HTERT RPE-1 (cell line): ENCODE results near the gene IRF1.
"Not testable (repeated sequence)": the region's sequence is repeated elsewhere in the genome, so short reads cannot be mapped to it uniquely, and the experiment has no call there.

Source experiments
- in situ Hi-C: fragments of 300-500 bp; cut with MboI; formaldehyde crosslinking; loops from 4 replicates; pipeline ENCODE4 v1.14.3; 2020; ENCODE audit warnings: low sequenced_read_pairs

Gene IRF1, protein sequence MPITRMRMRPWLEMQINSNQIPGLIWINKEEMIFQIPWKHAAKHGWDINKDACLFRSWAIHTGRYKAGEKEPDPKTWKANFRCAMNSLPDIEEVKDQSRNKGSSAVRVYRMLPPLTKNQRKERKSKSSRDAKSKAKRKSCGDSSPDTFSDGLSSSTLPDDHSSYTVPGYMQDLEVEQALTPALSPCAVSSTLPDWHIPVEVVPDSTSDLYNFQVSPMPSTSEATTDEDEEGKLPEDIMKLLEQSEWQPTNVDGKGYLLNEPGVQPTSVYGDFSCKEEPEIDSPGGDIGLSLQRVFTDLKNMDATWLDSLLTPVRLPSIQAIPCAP

DNA sequence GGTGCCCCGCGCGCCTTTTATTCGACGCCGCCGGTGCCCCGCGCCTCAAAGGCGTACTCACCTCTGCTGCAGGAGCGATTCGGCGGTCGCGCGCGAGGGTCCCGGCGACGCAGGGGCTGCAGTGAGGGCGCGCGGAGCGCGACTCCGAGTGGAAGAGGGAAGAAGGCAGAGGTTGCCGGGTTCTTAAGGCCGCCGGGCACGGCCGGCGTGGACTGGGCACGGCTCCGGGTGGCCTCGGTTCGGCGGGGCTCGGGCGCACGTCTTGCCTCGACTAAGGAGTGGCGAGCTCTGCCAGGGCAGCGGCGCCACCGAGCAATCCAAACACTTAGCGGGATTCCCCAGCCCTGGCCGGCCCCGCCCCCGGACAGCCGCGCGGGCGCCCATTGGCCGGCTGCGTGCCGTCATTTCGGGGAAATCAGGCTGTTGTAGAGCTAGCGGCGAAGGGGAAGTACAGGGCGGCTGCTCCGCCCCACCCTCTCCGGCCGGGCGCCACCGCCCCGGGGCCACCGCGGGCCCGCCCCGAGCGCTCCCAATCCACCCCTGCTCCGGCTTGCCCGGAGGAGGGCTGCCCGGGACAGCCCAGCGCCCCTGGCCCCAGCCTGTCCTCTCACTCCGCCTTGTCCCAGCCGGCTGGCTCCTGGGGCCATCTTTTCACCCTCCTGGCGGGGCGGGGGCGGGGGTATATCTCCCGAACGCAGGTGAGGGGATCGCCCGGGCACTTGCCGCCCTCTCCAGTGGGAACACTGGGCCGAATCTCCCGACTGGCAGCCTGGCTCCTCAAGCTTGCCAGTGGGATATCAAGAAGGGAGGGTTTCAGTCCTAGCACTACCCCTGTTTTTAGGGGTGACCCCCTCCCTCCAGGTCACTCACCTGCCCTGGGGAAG lies at the start of gene IRF1:
Gene IRF1, minus strand, starts transcription at position 290 of the 884 bp plus-strand sequence. CDS start 1,295 bp downstream, outside the sequence.
- in situ Hi-C loops: no loop called here

DNA sequence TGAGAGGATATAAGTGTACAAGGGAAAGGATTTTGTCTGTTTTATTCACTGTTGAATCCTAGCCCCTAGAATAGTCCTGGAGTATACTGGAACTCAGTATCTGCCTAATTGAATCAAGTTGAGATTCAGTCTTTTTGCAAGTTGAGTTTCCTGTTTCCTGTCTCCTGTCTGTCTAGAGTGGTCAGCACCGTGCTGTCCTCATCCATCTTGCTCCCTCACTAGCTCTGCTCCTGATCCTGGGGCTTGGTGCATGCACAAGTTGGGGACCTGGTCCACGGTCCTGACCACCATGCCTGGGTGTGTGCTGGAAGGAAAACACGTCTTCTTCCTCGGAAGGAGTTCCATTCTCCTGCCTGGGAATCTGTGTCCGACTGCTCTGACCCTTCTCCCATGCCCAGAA lies 49.6 kb upstream of the IRF1 start:
- in situ Hi-C loops: no loop called here

DNA sequence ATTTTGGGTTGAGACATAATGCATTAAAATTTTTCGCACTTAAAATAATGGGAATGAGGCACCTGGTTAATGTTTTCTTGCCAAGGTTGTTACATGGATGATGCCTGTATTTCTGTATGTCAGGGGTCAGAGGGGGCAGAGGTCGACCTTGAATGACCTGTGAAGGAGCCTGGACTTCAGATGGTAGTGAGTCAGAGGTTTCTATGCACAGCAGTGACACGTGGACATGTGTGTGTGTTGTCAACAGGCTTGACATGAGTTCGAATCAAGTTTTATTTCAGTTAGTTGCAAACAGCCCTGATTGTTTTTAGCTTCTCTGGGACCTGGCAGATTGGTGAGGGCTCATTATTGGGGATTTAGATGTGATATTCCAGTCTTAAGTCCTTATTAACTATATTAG lies 49.1 kb upstream of the IRF1 start:
- in situ Hi-C loops: no loop called here

DNA sequence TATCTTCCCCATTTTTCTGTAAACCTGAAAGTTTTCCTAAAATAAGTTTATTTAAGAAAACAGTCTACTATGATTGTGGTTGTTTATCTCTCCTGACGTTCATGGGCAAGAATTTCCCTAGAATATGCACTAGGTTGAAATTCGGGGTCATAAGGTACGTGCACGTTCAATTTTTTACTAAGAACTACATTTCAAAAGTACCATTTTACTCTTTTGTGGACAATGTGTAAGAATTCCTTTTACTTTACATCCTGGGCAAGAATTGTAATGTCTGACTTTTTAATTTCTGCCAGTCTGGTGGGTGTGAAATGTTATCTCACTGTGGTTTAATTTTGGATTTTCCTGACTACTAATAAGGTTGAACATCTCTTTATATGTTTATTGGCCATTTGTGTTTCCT lies 40.4 kb upstream of the IRF1 start:
- in situ Hi-C loops: no loop called here

DNA sequence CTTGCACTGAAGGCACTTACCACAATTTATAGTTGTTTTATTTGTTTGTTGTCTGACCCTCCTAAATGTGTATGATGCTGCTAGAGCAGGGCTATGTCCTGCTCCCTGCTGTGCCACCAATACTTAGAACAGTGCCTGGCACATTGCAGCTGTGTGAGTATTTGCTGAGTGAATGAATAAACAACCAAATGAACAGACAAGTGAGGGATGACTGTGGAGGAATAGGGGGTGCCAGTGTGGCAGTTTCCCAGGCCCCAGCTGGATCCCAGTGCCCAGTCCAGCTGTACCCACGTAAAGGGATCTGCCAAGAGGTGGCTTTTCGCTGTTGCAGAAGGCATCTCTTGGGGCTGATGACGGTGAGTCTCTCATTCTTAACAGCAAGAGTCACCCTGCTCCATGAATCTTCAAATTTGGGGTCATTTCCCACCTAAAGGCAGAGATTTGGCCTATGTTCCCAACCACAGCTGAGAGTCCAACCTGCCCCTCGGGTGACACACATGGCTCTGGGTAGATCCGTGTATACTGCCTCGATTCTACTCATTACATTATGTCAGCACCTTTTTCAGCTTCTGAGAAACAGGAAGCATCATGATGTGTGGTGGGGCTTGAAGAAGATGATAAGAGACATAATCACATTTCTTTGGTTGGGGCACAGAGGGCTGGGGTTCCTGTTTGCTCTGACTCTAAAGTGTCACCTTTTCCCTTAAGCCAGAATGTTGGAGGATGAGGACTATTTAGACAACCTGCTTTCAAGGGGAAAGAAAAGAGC lies 38.5 kb upstream of the IRF1 start:
- in situ Hi-C loops: no loop called here

DNA sequence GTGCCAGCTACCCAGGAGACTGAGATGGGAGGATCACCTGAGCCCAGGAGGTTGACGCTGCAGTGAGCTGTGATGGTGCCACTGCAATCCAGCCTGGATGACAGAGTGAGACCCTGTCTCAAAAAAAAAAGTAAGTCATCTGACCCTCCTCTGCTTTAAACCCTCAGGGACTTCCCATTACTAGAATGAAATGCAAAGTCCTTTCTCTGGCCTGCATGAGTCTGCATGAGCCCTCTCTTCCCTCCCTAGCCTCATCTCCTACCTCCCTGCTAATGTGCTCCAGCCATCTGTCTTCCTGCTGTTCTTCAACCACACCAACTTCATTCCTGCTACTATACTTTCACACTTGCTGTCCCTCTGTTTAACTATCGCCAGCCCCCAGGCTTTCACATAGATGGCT lies 37.4 kb upstream of the IRF1 start:
- in situ Hi-C loops: no loop called here

DNA sequence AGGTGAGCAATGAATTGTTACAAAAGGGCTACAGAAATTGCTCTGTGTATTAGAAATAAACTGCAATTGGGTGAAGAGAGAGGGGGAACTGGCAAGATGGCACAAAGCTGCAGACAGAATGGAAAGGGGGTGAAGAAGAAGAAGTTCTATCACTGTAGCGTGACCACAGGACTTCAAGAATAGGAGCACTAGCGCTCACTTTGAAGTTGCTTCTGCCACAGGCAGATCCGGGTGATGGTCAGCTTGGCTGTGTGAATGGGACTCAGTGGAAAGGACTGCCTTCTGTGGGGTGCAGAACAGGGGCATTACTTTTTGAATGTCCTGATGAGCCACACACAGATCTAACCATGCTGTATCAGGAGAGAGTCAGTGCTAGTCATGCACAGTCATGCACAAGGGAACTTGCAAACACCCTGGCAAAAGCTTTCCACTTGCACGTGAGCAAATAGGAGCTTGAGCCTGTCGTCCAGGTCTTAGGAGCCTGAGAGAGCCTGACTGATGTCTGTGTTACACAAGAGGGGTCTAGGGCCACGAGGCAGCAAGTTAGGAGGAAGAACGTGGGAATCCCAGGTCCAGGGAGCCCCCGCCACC lies 36.5 kb upstream of the IRF1 start:
- in situ Hi-C loops: no loop called here

DNA sequence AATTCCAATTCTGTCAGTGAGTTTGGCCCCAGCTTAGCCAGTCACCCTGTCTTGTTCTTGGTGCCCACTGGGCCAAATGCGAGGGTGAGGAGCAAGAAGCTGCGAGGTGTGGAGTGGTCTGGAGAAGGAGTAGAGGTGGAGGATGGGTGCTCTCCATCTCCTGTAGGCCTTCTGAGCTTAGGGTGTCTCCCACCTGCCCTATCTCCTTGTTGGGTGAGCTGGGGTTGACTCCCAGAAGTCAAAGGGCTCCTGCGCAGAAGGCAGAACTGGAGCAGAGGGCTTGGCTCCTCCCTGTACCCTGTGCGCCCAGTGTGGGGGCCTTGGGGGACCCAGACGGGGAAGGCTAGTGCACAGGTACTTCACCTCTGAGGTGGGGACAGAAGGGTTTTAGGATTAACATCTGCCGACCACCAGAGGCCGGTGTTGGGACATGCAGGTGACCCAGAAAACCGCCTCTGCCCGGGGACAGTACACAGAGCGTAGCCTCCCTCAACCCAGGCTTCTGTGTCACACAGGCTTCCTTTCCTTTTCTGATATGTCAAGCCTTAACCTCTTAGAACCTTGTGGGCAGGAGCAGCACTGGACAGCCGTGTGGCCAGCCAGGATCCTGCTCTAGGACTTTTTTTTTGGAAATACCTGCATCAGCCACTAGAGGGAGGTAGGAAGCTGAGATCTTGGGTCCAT lies 35.9 kb upstream of the IRF1 start:
- in situ Hi-C loops: no loop called here

DNA sequence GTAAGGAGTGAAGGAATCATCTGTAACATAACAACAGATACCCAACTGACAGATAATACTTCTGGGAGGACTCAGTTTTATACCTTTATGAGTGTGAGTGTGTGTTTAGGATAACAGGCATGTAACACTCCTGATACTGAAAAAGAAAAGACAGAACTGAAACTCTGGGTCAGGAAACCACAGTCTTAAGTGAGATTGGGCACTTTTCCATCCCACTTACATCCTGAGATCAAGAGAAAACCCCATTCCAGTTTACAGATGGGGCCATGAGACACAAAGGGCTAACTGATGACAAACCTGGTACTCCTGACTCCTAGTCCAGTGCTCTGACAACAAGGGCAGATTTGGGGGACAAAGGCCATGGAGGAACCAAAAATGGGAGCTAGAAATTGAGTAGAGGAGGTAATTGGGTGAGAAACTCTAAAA lies 34.7 kb upstream of the IRF1 start:
- in situ Hi-C loops: no loop called here

DNA sequence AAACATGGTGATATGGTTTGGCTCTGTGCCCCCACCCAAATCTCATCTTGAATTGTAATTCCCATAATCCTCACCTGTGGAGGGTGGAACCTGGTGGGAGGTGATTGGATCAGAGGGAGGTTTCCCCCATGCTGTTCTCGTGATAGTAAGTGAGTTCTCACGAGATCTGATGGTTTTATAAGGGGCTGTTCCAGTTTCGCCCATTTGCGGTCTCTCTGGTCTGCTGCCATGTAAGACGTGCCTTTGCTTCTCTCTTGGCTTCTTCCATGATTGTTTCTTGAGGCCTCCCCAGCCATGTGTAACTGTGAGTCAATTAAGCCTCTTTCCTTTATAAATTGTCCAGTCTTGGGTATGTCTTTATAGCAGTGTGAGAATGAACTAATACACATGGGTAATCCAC lies 34.3 kb upstream of the IRF1 start:
- in situ Hi-C loops: not testable (repeated sequence)

DNA sequence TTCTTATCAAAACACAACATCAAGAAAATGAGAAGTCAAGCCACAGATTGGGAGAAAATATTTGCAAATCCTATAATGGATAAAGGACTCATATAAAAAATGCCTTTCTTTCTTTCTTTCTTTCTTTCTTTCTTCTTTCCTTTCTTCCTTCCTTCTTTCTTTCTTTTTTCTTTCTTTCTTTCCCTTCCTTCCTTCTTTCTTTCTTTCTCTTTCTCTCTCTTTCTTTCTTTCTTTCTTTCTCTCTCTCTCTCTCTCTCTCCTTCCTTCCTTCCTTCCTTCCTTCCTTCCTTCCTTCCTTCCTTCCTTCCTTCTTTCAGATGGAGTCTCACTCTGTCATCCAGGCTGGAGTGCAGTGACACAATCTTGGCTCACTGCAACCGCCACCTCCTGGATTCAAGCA lies 31.5 kb upstream of the IRF1 start:
- in situ Hi-C loops: not testable (repeated sequence)

DNA sequence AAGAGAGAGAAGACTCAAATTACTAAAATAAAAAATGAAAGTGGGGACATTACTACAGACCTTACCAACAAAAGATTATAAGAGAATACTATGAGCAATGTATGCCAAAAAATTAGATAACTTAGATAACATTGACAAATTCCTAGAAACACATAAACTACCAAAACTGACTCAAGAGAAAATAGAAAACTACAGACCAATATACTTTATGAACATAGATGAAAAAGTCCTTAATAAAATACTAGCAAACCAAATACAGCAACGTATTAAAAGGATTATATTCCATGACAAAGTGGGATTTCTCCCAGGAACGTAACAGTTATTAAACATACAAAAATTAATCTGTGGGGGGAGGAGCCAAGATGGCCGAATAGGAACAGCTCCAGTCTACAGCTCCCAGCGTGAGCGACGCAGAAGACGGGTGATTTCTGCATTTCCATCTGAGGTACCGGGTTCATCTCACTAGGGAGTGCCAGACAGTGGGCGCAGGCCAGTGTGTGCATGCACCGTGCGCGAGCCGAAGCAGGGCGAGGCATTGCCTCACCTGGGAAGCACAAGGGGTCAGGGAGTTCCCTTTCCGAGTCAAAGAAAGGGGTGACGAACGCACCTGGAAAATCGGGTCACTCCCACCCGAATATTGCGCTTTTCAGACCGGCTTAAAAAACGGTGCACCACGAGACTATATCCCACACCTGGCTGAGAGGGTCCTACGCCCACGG lies 23.2 kb upstream of the IRF1 start:
- in situ Hi-C loops: not testable (repeated sequence)

DNA sequence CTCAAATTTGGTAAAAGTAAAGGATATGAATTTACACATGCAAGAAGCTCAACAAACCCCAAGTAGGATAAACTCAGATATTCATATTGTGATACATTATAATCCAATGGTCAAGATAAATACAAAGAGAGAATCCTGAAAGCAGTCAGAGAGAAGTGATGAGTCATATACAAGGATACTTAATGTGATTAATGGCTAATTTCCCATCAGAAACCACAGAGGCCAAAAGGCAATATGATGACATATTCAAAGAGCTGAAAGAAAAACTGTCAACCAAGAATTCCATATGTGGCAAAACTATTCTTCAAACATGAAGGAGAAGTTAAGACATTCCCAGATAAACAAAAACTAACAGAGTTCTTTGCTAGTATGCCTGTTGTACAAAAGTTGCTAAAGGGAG lies 19.5 kb upstream of the IRF1 start:
- in situ Hi-C loops: no loop called here

DNA sequence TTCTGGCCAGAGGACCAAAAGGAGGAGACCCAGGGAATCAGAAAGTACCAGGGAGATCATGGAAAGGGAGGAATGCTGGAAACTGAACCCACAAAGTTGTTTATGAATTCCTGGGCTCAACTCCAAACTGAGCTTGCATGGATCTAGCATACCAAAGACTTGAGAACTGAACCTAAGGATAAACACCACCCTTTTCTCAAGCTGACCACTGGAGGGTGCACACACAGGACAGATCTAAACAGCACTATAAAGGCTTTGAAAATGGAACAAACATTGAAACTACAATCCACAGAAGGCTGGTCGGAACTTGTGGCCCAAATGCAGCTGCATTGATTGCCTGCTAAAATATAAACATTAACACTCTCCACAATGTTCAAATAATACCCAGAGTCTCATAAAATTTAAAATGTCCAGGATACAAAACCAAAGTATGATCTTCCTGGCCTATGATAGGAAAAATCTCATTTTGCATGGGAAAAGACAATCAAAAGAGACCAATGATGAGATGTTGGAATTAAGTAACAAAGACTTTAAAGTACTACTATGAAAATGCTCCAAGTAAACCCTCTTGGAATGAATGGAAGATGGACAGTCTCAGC lies 15.6 kb upstream of the IRF1 start:
- in situ Hi-C loops: no loop called here

DNA sequence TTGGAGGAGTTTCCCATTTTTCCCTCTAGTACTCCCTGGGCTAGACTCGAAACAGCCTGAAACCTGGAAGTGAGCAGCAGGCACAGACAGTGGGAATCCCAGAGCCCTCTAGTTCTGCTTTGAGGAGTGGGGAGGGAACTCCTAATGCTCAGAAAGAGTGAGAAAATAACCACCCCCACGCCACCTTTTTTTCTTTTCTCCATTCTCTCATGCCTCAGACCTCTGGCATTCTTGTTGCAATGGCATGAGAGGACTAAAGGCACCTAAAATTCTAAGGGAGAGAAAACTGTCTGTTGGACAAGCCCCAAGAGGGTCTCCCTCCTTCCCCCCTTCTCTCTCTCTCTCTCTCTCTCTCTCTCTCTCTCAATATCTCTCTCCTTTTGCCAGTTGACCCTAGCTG lies 15.1 kb upstream of the IRF1 start:
- in situ Hi-C loops: no loop called here

DNA sequence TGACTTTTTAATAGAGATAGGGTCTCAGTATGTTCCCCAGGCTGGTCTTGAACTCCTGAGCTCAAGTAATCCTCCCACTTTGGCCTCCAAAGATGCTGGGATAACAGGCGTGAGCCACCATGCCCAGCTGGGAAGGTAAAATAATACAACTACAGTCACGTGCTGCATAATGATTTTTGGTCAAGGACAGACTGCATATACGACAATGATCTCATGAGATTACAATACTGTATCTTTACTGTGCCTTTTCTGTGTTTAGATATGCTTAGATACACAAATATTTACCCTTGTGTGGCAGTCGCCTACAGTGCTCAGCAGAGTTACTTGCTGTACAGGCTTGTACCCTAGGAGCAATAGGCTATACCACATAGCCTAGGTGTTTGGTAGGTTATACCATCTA lies 14.2 kb upstream of the IRF1 start:
- in situ Hi-C loops: no loop called here

DNA sequence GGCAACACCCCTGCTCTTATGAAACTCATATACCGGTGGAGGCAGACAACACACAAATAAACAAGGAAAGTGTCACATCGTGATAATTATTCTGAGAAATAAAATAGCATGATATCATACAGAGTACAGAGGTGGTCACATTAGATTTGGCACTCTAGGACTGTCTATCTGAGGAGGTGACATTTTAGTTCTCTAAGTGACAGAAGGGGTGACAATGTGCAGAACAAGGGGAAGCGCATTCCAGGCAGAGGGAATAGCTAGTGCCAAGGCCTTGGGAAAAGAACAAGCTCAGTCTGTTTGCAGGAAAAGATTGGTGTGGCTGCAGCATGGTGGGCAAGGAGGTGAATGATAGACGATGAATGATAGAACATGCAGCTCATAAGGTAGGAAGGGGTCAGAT lies 12.7 kb upstream of the IRF1 start:
- in situ Hi-C loops: no loop called here

DNA sequence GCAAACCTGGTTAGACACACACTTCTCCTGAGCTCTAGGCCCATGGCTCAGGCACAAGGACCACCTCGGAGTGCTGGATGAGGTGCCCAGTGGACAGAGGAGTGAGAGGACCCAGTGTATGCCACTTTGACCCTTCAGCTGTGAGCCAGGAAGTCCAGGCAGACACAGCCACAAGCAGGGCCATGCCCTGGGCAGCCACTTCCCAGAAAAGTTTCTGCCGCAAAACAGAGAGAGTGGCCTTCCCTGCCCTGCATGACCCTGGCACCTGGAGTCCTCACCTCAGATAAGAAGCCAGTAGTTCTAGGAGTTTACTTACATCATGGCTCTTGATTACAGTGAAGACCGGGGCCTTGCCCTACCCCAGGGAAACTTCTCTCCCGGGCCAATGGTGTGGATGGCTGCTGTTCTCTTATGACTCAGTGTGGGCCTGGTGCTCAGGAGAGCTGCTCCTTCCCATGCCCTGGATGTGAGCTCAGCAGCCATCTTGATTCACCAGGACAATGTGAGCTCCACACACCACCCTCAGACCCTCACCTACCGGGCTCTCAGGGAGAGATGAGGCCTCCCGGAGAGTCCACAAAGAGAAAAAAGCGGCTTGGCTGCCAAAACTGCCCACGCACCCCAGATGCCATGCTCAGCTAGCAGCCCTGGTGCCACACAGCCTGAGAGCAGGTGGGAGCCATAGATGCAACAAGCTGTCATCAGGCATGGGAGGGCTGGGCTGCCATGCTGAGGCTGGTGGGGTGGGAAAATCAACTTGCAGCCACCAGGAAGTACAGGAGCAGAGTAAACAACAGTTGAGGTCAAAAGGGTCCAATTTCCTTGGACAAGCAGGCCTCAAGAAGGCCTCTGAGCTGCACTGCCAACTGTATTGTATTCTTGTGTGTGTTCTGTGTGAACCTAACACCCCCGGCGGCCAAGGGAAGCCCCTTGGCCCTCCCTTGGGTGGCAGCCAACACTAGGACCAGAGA lies 11.7 kb upstream of the IRF1 start:
- in situ Hi-C loops: no loop called here
